Effector memory CD4-positive, alpha-beta T cell (primary cell): ENCODE measurements around the gene H19.

Experiments
- DNase-seq, 3 donors: peaks; one replicate each; pipeline ENCODE4 v3.0.0-alpha.2; 2020
- H3K27ac ChIP-seq: 2 replicates; pipeline ENCODE4 v1.7.0; 2013; ENCODE audit warnings: mild to moderate bottlenecking, low read length, moderate library complexity; ENCODE audit not compliant: insufficient read depth, poor library complexity, severe bottlenecking
- H3K27me3 ChIP-seq: replicated peaks from 2 replicates; pipeline ENCODE4 v1.7.0; 2013; ENCODE audit warnings: mild to moderate bottlenecking, low read length; ENCODE audit not compliant: insufficient read depth, control insufficient read depth, poor library complexity, severe bottlenecking
- H3K36me3 ChIP-seq: 2 replicates; pipeline ENCODE4 v1.7.0; 2013; ENCODE audit warnings: mild to moderate bottlenecking, low read length, moderate library complexity; ENCODE audit not compliant: control insufficient read depth, insufficient read depth
- H3K4me1 ChIP-seq: 2 replicates; pipeline ENCODE4 v1.7.0; 2013; ENCODE audit warnings: low read length, mild to moderate bottlenecking; ENCODE audit not compliant: control insufficient read depth, insufficient read depth, poor library complexity, severe bottlenecking
- H3K4me3 ChIP-seq: 2 replicates; pipeline ENCODE4 v1.7.0; 2013; ENCODE audit warnings: low read length, low read depth, mild to moderate bottlenecking; ENCODE audit not compliant: insufficient read depth, poor library complexity, severe bottlenecking
- H3K9me3 ChIP-seq: 2 replicates; pipeline ENCODE4 v1.7.0; 2013; ENCODE audit warnings: mild to moderate bottlenecking, low read length, moderate library complexity; ENCODE audit not compliant: control insufficient read depth

The H19 gene

GRCh38 chr11:1949922-1950321 is 47.7 kb downstream of the H19 start:
- H3K27me3 ChIP-seq: no peaks in the 10 kb centered on the region
- H3K27ac ChIP-seq: no peak overlapping the region
- no peaks in the 10 kb centered on the region for H3K36me3 ChIP-seq
- H3K4me3 ChIP-seq: no peak overlapping the region
- DNase-seq: no peak
- H3K9me3 ChIP-seq: no peaks in the 10 kb centered on the region
- H3K4me1 ChIP-seq: no peaks in the 10 kb centered on the region

GRCh38 chr11:1949302-1949701 is 48.3 kb downstream of the H19 start:
- H3K9me3 ChIP-seq: no peaks in the 10 kb centered on the region
- DNase-seq: no peak
- no peaks in the 10 kb centered on the region for H3K4me1 ChIP-seq
- H3K4me3 ChIP-seq: no peak overlapping the region
- no peak overlapping the region for H3K27ac ChIP-seq
- no peaks in the 10 kb centered on the region for H3K27me3 ChIP-seq
- no peaks in the 10 kb centered on the region for H3K36me3 ChIP-seq

- H3K27me3 ChIP-seq: no peaks in the 10 kb centered on the region
Measured at GRCh38 chr11:1948389-1948788, 49.3 kb downstream of the H19 start.

GRCh38 chr11:1947592-1948237 is 49.9 kb downstream of the H19 start:
- no peaks in the 10 kb centered on the region for H3K4me1 ChIP-seq
- no peaks in the 10 kb centered on the region for H3K9me3 ChIP-seq
- H3K27me3 ChIP-seq: no peaks in the 10 kb centered on the region
- no peak overlapping the region for H3K27ac ChIP-seq
- DNase-seq: no peak
- H3K36me3 ChIP-seq: no peaks in the 10 kb centered on the region
- no peak overlapping the region for H3K4me3 ChIP-seq

More at GRCh38 chr11:1948389-1948788, 49.3 kb downstream of the H19 start:
- Histone ChIP-seq H3K4me3 (no peak overlapping the region), H3K27ac (no peak overlapping the region), H3K4me1 (no peaks in the 10 kb centered on the region), H3K36me3 (no peaks in the 10 kb centered on the region), H3K9me3 (no peaks in the 10 kb centered on the region)
- DNase-seq: no peak

GRCh38 chr11:1946812-1947484 is 50.7 kb downstream of the H19 start, which contains the start of gene MRPL23:
Gene MRPL23, plus strand, starts transcription at chr11:1947332. Its CDS starts 31 bp downstream, at chr11:1947363.
- Histone ChIP-seq H3K27ac (no peak within 1 kb of the TSS), H3K4me3 (no peak within 1 kb of the TSS), H3K4me1 (no peaks in the 10 kb centered on the region), H3K36me3 (no peaks in the 10 kb centered on the region), H3K9me3 (no peaks in the 10 kb centered on the region), H3K27me3 (no peaks in the 10 kb centered on the region)
- no peak for DNase-seq
